Fibroblast of the aortic adventitia (primary cell): Measurements from ENCODE around the gene STAG1. TPM values are rescaled to one million over a fixed set of nuclear protein-coding genes. Genes with fewer than 3 reads are reported as not detected.
"Not testable (repeated sequence)": the region's sequence is repeated elsewhere in the genome, so short reads cannot be mapped to it uniquely, and the experiment has no call there.

ENCODE experiments used
- DNase-seq: peaks from one replicate; pipeline ENCODE4 v3.0.0-alpha.2; 2010; ENCODE audit warnings: low read depth
- H3K4me3 ChIP-seq: 2 replicates; pipeline ENCODE4 v1.5.1; 2011; ENCODE audit warnings: low read depth, mild to moderate bottlenecking, control low read depth, low read length, moderate library complexity
- CTCF ChIP-seq: IDR thresholded peaks from 2 replicates; pipeline ENCODE4 v1.5.1; 2011; ENCODE audit warnings: mild to moderate bottlenecking, low read length, control low read depth, inconsistent platforms; ENCODE audit not compliant: insufficient read depth
- total RNA-seq: library from RNA; depleted of rRNA; stranded (reverse); fragments of >200 nt; gene quantifications from 2 replicates; pipeline ENCODE4 v1.2.3, GENCODE V29; 2012; ENCODE audit warnings: low replicate concordance

Gene STAG1
- total RNA-seq, 1 donor, result 78.0 TPM

DNA sequence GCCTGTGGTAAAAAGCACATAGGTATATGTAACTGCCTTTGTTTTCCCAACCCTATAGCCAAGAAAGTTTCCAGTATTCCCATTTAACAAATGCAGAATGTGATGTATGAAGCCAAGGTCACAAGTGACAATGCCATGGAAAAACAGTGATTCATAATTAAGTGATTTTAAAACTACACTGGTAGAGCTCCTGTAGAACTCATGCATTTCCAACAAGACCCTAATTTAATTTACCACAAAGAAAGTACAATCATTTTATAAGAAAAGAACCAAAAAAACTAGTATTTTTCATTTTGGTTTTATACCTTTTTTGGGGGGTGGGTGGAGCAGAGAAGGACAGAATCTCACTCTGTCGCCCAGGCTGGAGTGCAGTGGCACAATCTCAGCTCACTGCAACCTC lies 82.0 kb downstream of the STAG1 start:
- DNase-seq, result no peak
- H3K4me3 ChIP-seq, result no peak overlapping the region
- TF ChIP-seq CTCF, result no peak

GRCh38 chr3:136667081-136667480 lies 85.1 kb downstream of the STAG1 start:
- H3K4me3 ChIP-seq, result no peak overlapping the region
- DNase-seq, result peak; percentile 7
- TF ChIP-seq CTCF, result no peak

GRCh38 chr3:136666301-136666700 lies 85.9 kb downstream of the STAG1 start:
- not testable (repeated sequence) for H3K4me3 ChIP-seq, DNase-seq

GRCh38 chr3:136664771-136665170 lies 87.4 kb downstream of the STAG1 start:
- no peak overlapping the region for H3K4me3 ChIP-seq
- DNase-seq, result no peak
- TF ChIP-seq CTCF, result no peak

DNA sequence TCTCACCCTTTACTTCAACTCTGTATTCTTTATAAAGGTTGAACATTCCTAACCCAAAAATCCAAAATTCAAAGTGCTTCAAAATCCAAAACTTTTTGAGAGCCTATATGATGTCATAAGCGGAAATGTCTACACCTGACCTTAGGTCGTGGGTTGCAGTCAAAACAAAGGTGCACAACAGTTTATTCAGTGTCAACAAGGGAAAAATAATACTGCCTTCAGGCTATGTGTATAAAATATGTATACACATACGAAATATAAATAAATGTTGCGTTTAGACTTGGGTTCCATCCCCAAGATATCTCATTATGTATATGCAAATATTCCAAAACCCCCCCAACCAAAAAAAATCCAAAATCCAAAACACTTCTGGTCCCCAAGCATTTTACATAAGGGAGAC lies 90.9 kb downstream of the STAG1 start:
- no peak overlapping the region for H3K4me3 ChIP-seq
- TF ChIP-seq CTCF, result no peak

DNA sequence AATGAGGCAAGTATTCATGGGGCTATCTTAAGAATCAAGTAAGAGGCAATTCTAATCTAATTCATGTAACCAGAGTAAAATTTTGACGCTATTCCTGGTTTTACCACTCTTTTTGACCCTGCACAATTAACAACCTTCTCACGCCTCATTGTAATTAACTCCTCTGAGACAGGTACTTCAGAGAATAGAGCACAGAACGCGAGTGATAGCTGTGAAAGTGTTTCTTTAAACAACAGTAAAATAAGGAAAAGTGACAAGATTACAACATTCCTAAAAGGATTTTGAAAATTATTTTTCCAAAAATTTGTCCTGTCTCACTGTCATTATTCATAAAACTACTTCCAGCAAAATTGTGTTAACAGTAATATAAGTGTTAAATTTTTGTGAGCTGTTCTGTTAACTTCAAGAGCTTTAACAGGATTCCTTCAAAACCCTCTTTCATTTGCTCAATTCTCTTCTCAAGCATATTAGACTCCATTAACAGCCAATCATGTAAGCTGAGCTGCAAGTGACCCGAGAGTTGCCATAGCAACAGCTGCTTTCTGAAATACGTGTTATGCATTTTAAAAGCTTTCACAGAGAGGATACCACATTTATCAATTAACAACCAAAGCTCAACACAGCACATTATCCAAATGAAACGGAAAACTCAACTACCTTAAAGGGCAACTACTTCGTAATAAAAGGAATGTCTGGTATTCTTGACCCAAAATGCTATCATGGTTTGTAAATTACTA lies 93.1 kb downstream of the STAG1 start:
- H3K4me3 ChIP-seq, result no peak overlapping the region
- no peak for TF ChIP-seq CTCF
- DNase-seq, result peak; percentile 77

More for the DNA sequence above, 90.9 kb downstream of the STAG1 start:
- DNase-seq, result no peak

DNA sequence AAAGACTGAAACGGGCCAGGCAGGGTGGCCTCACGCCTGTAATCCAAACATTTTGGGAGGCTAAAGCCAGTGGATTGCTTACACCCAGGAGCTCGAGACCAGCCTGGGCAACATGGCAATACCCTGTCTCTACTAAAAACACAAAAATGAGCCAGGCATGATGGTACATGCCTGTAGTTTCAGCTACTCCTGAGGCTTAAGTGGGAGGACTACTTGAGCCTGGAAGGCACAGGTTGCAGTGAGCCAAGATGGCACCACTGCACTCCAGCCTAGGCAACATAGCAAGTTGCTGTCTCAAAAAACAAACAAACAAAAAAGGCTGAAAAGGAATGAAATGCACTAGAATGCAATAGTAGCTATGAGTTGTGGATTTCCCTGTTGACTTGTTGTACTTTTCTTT lies 94.7 kb downstream of the STAG1 start:
- TF ChIP-seq CTCF, result no peak
- no peak for DNase-seq
- no peak overlapping the region for H3K4me3 ChIP-seq
